C4-2B (cell line): Measurements from ENCODE around the gene TTC13.

Experiments used
- CTCF ChIP-seq: fragments of 450-650 bp; conservative IDR thresholded peaks from 2 replicates; pipeline ENCODE4 v1.5.1; 2017; ENCODE audit warnings: mild to moderate bottlenecking
- ZFX ChIP-seq: fragments of 450-650 bp; IDR thresholded peaks from 2 replicates; pipeline ENCODE4 v1.6.1; 2017

DNA sequence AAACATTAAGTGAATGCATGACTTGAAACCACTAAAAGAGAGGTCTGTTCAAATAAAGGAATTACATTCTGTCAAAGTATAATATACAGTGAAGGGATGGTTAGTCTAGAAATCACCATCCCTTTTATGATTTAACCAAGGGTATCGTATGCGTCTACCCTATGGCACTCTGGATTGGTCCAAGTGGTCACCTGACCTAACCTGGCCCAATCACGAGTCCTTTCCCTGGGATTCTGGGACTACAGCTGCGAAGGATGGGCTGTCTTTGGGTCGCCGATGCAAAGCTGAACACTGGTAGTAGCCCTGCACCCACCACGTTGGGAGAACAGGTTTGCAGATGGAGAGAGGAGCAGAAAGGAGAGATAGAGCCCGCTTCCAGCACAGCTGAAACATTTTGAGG lies 79.9 kb downstream of the TTC13 start:
- TF ChIP-seq CTCF (no peak), ZFX (no peak)
